WTC11 (cell line): ENCODE measurements around the gene SUGP2.

Experiments
- ARID4B ChIP-seq: sonication (generic); formaldehyde crosslinking; IDR thresholded peaks from 2 replicates; pipeline ENCODE4 v1.8.0; 2023; ENCODE audit warnings: missing genetic modification reagents, mild to moderate bottlenecking, borderline replicate concordance
- ATF2 ChIP-seq: sonication (generic); formaldehyde crosslinking; IDR thresholded peaks from 2 replicates; pipeline ENCODE4 v1.8.1; 2022; ENCODE audit warnings: low read depth, missing genetic modification reagents, borderline replicate concordance
- CTCF ChIP-seq: fragments of 200-600 bp; IDR thresholded peaks from 2 replicates; pipeline ENCODE4 v1.8.0; 2022; ENCODE audit warnings: antibody characterized with exemption
- FOXP1 ChIP-seq: sonication (generic); formaldehyde crosslinking; IDR thresholded peaks from 2 replicates; pipeline ENCODE4 v1.8.0; 2022; ENCODE audit warnings: missing genetic modification reagents, mild to moderate bottlenecking, moderate library complexity, borderline replicate concordance
- MYBL2 ChIP-seq: sonication (generic); formaldehyde crosslinking; IDR thresholded peaks from 2 replicates; pipeline ENCODE4 v1.8.1; 2023; ENCODE audit warnings: mild to moderate bottlenecking, moderate library complexity, missing genetic modification reagents
- TP53 ChIP-seq: sonication (generic); formaldehyde crosslinking; IDR thresholded peaks from 2 replicates; pipeline ENCODE4 v1.8.1; 2023; ENCODE audit warnings: mild to moderate bottlenecking, missing genetic modification reagents
- ZNF416 ChIP-seq: fragments of 250-450 bp; sonication (Bioruptor Pico); IDR thresholded peaks from 2 replicates; pipeline ENCODE4 v1.9.0; 2021; ENCODE audit warnings: mild to moderate bottlenecking, inconsistent platforms

GRCh38 chr19:18991006-18991405 lies 42.3 kb downstream of the SUGP2 start:
- TF ChIP-seq CTCF, result no peak
- no peak for TF ChIP-seq FOXP1 (CRISPR knock-in tag)
- no peak for TF ChIP-seq ARID4B (CRISPR knock-in tag)
- TF ChIP-seq ZNF416 (CRISPR knock-in tag), result no peak
- no peak for TF ChIP-seq TP53 (CRISPR knock-in tag)
- no peak for TF ChIP-seq MYBL2
- no peak for TF ChIP-seq ATF2 (CRISPR knock-in tag)
